ENCODE measurements around the gene GSC2.
A peak's percentile ranks its signal among the peaks of the same experiment; 100 is the strongest.

GSC2 gene

GRCh38 chr22:19179497-19180048 is 29.5 kb upstream of the GSC2 start:
- DNase-seq = peak; percentile 79
- in situ Hi-C loops (cut with MboI; ENCODE audit: low pct_unique_long_range_greater_than_20kb, low sequenced_read_pairs) = loop anchor here (25.0 kb wide), 1 partner anchor 92 kb away; no protein-coding TSS in a partner anchor

- in situ Hi-C loops (cut with MboI; ENCODE audit: low pct_unique_long_range_greater_than_20kb, low sequenced_read_pairs) = loop anchor here (25.0 kb wide), 1 partner anchor 92 kb away; no protein-coding TSS in a partner anchor
- peak; percentile 81 for DNase-seq
Observed at GRCh38 chr22:19178657-19179496, 28.8 kb upstream of the GSC2 start, which contains the start of gene SLC25A1. Gene SLC25A1, minus strand, starts transcription at chr22:19178736. Its CDS starts 63 bp downstream, at chr22:19178673.

- DNase-seq = peak; percentile 47
- in situ Hi-C loops (cut with MboI; ENCODE audit: low pct_unique_long_range_greater_than_20kb, low sequenced_read_pairs) = loop anchor here (25.0 kb wide), 1 partner anchor 91 kb away; no protein-coding TSS in a partner anchor
Observed at GRCh38 chr22:19178065-19178656, 28.1 kb upstream of the GSC2 start.

- in situ Hi-C loops (cut with MboI; ENCODE audit: low pct_unique_long_range_greater_than_20kb, low sequenced_read_pairs) = loop anchor here (25.0 kb wide), 1 partner anchor 90 kb away; no protein-coding TSS in a partner anchor
- no peak for DNase-seq
Observed at GRCh38 chr22:19177164-19178064, 27.3 kb upstream of the GSC2 start.

GRCh38 chr22:19176732-19177131 is 26.6 kb upstream of the GSC2 start:
- in situ Hi-C loops (cut with MboI; ENCODE audit: low pct_unique_long_range_greater_than_20kb, low sequenced_read_pairs) = loop anchor here (25.0 kb wide), 1 partner anchor 89 kb away; no protein-coding TSS in a partner anchor
- DNase-seq = no peak

GRCh38 chr22:19176175-19176643 is 26.1 kb upstream of the GSC2 start:
- no peak for DNase-seq
- in situ Hi-C loops (cut with MboI; ENCODE audit: low pct_unique_long_range_greater_than_20kb, low sequenced_read_pairs) = loop anchor here (25.0 kb wide), 1 partner anchor 89 kb away; no protein-coding TSS in a partner anchor

GRCh38 chr22:19175602-19176174 is 25.6 kb upstream of the GSC2 start:
- in situ Hi-C loops (cut with MboI; ENCODE audit: low pct_unique_long_range_greater_than_20kb, low sequenced_read_pairs) = loop anchor here (25.0 kb wide), 1 partner anchor 88 kb away; no protein-coding TSS in a partner anchor
- DNase-seq = no peak

GRCh38 chr22:19175026-19175601 is 25.0 kb upstream of the GSC2 start:
- DNase-seq = no peak
- in situ Hi-C loops (cut with MboI; ENCODE audit: low pct_unique_long_range_greater_than_20kb, low sequenced_read_pairs) = loop anchor here (25.0 kb wide), 1 partner anchor 88 kb away; no protein-coding TSS in a partner anchor

- DNase-seq = peak; percentile 82
- in situ Hi-C loops (cut with MboI; ENCODE audit: low pct_unique_long_range_greater_than_20kb, low sequenced_read_pairs) = loop anchor here (25.0 kb wide), 1 partner anchor 87 kb away; no protein-coding TSS in a partner anchor
Observed at GRCh38 chr22:19174106-19175025, 24.3 kb upstream of the GSC2 start.

GRCh38 chr22:19173047-19174035 is 23.2 kb upstream of the GSC2 start:
- in situ Hi-C loops (cut with MboI; ENCODE audit: low pct_unique_long_range_greater_than_20kb, low sequenced_read_pairs) = no loop called here

GRCh38 chr22:19172213-19173046 is 22.3 kb upstream of the GSC2 start:
- no peak for DNase-seq
- in situ Hi-C loops (cut with MboI; ENCODE audit: low pct_unique_long_range_greater_than_20kb, low sequenced_read_pairs) = no loop called here

More at GRCh38 chr22:19173047-19174035, 23.2 kb upstream of the GSC2 start:
- DNase-seq = no peak

- in situ Hi-C loops (cut with MboI; ENCODE audit: low pct_unique_long_range_greater_than_20kb, low sequenced_read_pairs) = no loop called here
- DNase-seq = no peak
Observed at GRCh38 chr22:19169947-19170318, 19.8 kb upstream of the GSC2 start.

GRCh38 chr22:19169002-19169946 is 19.2 kb upstream of the GSC2 start:
- DNase-seq = no peak
- in situ Hi-C loops (cut with MboI; ENCODE audit: low pct_unique_long_range_greater_than_20kb, low sequenced_read_pairs) = no loop called here
